SK-N-MC (cell line): ENCODE measurements around the gene THAP9.
"Not testable (repeated sequence)": the region's sequence is repeated elsewhere in the genome, so short reads cannot be mapped to it uniquely, and the experiment has no call there.

Experiments
- DNase-seq: peaks from one replicate; pipeline ENCODE4 v3.0.0-alpha.2; 2011; ENCODE audit warnings: low read depth, low spot score
- H3K27ac ChIP-seq: fragments of 200-600 bp; sonication (generic); 2 replicates; pipeline ENCODE4 v1.5.1; 2016; ENCODE audit warnings: mixed run types
- H3K36me3 ChIP-seq: fragments of 200-600 bp; sonication (generic); 2 replicates; pipeline ENCODE4 v1.6.1; 2017; ENCODE audit warnings: antibody characterized with exemption, low read length, mixed read lengths; ENCODE audit not compliant: insufficient read depth
- H3K4me3 ChIP-seq: fragments of 200-600 bp; sonication (generic); 2 replicates; pipeline ENCODE4 v1.5.1; 2016
- H3K9ac ChIP-seq: fragments of 200-600 bp; sonication (generic); 2 replicates; pipeline ENCODE4 v1.8.0; 2017; ENCODE audit warnings: mixed run types, mixed read lengths; ENCODE audit not compliant: insufficient read length
- H3K9me3 ChIP-seq: fragments of 200-600 bp; sonication (generic); 2 replicates; pipeline ENCODE4 v1.6.1; 2017; ENCODE audit warnings: low read depth, mild to moderate bottlenecking, antibody characterized with exemption, low read length, moderate library complexity, mixed read lengths
- EZH2 ChIP-seq: fragments of 200-600 bp; sonication (generic); IDR thresholded peaks from one replicate; pipeline ENCODE4 v1.6.1; 2017; ENCODE audit warnings: antibody characterized with exemption
- FOXP2 ChIP-seq: optimal IDR thresholded peaks from 2 replicates; pipeline ENCODE3; 2011; ENCODE audit warnings: mild to moderate bottlenecking, moderate library complexity; ENCODE audit not compliant: insufficient read depth; ENCODE audit errors: extremely low read length, control extremely low read depth
- POLR2AphosphoS5 ChIP-seq: IDR thresholded peaks from 2 replicates; pipeline ENCODE4 v1.6.1; 2012; ENCODE audit warnings: mild to moderate bottlenecking, low read depth, low read length, borderline replicate concordance

THAP9 gene

DNA sequence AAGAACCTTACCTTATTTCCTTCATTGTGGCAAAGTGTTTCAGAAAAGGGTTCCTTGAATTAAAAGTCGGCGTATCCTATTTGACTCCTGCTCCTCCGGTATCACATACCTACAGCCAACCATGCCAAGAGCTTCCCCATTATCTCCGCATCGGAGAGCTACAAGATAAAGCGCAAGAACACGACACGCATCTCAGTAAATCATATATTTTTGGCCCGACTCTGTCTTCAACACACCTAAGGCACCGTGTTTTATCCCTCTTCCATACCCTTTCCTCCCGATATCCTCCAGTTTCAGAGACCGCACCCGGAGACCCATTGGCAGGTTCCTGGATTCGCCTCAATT, 497 bp upstream of the THAP9 start:
- Histone ChIP-seq H3K9me3 (no peaks in the 10 kb centered on the region), H3K9ac (peak overlapping the region; percentile 92), H3K4me3 (peak overlapping the region; percentile 90), H3K36me3 (peaks cover 43% of the 10 kb centered on the region), H3K27ac (peak overlapping the region; percentile 89)
- TF ChIP-seq POLR2AphosphoS5 (no peak), EZH2 (no peak), FOXP2 (no peak)
- no peak for DNase-seq

DNA sequence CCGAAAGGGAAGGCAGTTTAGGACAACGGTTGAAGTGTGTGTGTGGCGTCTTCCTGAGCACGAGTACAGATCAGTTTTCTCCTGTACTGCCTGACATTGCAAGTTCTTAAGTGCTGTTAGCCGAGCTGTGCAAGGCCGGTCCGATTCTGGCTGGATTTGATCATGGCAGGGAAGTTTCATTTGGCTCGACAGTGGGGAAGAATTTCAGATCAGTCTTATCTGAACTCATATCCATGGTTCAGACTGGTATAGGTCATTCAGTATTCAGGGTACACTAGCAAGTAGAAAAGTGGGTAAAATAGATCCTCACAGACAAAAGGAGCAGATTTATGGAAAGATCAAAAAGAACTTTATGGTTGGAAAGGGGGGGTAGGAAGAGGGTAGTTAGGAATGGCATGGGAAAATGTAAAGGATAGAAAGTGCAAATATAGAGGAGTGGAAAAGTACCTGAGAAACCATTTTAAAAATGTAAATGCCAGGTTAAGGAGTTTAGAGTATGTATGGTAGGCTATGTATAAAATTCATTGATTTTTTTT, 716 bp downstream of the THAP9 start:
- H3K36me3 ChIP-seq = peaks cover 31% of the 10 kb centered on the region
- H3K9ac ChIP-seq = peak overlapping the region; percentile 97
- DNase-seq = no peak
- H3K9me3 ChIP-seq = no peaks in the 10 kb centered on the region
- TF ChIP-seq FOXP2 (no peak), POLR2AphosphoS5 (no peak), EZH2 (no peak)
- peak overlapping the region; percentile 90 for H3K4me3 ChIP-seq
- H3K27ac ChIP-seq = peak overlapping the region; percentile 94

DNA sequence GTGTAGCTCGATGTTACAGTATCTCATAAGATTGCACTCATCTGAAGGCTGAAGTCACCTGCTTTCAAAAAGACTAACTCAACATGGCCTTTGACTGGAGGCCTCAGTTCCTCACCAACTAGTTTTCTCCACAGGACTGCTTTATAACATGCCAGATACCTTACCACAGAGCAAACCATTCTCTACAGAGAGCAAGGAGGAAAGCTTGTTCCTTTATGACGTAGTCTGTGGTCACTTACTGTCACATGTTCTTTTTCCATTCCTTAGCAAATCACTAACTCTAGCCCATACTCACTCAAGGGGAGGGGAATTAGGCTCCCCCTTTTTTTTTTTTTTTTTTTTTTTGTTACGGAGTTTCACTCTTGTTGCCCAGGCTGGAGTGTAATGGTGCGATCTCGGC, 3.2 kb downstream of the THAP9 start:
- Histone ChIP-seq H3K36me3 (peaks cover 21% of the 10 kb centered on the region), H3K9ac (no peak overlapping the region), H3K27ac (no peak overlapping the region), H3K4me3 (no peak overlapping the region), H3K9me3 (no peaks in the 10 kb centered on the region)
- no peak for DNase-seq
- TF ChIP-seq FOXP2 (no peak), EZH2 (no peak), POLR2AphosphoS5 (no peak)

DNA sequence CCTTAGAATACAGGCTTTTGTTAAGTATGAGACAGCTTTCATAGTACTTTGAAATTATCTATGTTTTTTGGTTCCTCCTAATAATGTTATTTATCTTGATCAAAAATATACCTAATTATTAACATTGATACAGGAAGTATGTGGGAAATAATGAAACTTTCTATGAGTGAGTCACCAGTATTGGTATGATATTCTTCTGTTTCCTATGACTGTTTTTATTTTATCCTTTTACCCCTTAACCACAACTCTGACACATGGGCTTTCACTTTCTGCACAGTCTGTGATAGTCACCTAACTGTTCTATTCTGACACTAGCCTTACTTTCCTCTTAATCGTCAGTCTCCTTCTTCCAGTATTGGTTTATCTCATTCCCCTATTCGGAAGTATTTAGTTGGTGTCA, 4.7 kb downstream of the THAP9 start:
- Histone ChIP-seq H3K36me3 (peaks cover 13% of the 10 kb centered on the region), H3K4me3 (no peak overlapping the region), H3K9ac (no peak overlapping the region), H3K9me3 (no peaks in the 10 kb centered on the region), H3K27ac (no peak overlapping the region)
- no peak for DNase-seq
- no peak for TF ChIP-seq FOXP2
- TF ChIP-seq POLR2AphosphoS5 = no peak
- no peak for TF ChIP-seq EZH2

DNA sequence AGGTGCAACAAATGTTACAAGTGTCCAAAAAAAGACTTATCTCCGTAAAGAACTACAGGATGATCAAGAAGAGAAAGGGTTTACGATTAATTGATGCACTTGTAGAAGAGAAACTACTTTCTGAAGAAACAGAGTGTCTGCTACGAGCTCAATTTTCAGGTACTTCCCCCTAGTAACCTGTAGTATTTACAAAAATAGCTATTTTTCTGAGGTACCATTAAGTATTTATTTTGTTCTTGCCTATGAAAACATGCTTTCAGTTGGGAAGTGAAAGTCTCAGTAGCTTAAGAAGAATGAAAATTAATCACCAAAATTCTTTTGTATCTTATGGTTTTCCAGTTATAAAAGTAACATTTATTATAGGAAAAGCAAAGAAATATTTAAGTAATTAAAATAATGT, 5.9 kb downstream of the THAP9 start:
- DNase-seq = no peak
- Histone ChIP-seq H3K9ac (no peak overlapping the region), H3K4me3 (no peak overlapping the region), H3K9me3 (no peaks in the 10 kb centered on the region), H3K27ac (no peak overlapping the region), H3K36me3 (peaks cover 19% of the 10 kb centered on the region)
- TF ChIP-seq FOXP2 = no peak
- no peak for TF ChIP-seq EZH2

DNA sequence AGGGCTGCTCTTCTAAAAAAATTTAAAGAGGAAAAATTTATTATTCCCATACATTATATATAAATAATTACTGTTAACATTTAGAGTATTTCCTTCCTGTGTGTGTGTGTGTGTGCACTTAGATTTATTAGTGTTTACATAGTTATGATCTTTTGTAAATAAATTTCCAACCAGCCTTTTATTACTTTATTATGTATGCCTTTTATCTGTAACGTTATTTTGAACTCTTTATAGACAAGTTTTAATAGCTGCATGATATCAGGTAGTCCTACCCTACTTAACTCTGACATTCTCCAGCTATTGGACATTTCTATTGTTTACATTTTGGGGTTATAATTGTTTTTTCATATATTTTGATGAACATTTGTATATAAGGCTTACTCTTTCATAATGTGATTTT, 8.8 kb downstream of the THAP9 start:
- H3K4me3 ChIP-seq = no peak overlapping the region

DNA sequence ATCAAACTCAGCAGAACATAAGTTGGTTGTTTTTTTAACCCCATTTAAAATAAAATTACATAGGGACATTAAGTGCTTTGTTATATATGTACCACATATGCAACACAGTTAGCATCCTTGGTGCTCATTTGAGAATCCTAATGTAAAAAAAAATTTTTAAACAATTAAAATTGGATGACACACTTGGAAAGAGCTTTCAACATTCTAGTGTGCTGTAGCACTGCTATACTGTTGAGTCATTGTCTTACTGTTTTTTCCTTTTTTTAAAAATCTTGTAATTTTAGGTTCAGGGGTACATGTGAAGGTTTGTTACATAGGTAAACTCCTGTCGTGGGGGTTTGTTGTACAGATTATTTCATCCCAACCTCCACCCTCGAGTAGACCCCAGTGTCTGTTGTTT, 12.8 kb downstream of the THAP9 start:
- H3K27ac ChIP-seq = no peak overlapping the region
- DNase-seq = no peak

More for the DNA sequence above, 8.8 kb downstream of the THAP9 start:
- no peak for DNase-seq
- TF ChIP-seq EZH2 = no peak
- no peak for TF ChIP-seq POLR2AphosphoS5
- TF ChIP-seq FOXP2 = no peak
- H3K27ac ChIP-seq = no peak overlapping the region
- H3K9ac ChIP-seq = no peak overlapping the region
- H3K9me3 ChIP-seq = no peaks in the 10 kb centered on the region
- peaks cover 19% of the 10 kb centered on the region for H3K36me3 ChIP-seq

DNA sequence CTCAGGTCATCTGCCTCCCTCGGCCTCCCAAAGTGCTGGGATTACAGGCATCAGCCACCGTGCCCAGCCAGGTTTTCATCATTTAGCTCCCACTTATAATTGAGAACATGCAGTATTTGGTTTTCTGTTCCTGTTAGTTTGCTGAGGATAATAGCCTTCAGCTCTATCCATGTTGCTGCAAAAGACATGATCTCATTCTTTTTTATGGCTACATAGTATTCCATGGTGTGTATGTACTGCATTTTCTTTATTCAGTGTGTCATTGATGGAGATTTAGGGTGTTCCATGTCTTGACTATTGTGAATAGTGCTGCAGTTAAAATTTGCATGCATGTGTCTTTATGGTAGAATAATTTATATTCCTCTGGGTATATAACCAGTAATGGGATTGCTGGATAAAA, 13.4 kb downstream of the THAP9 start:
- not testable (repeated sequence) for H3K9ac ChIP-seq, H3K27ac ChIP-seq, H3K4me3 ChIP-seq, DNase-seq, H3K9me3 ChIP-seq
- peaks cover 15% of the 10 kb centered on the region for H3K36me3 ChIP-seq

More for the DNA sequence above, 12.8 kb downstream of the THAP9 start:
- H3K9ac ChIP-seq = no peak overlapping the region
- H3K36me3 ChIP-seq = peaks cover 15% of the 10 kb centered on the region
- TF ChIP-seq EZH2 (no peak), POLR2AphosphoS5 (no peak), FOXP2 (no peak)
- H3K4me3 ChIP-seq = no peak overlapping the region
- H3K9me3 ChIP-seq = no peaks in the 10 kb centered on the region

DNA sequence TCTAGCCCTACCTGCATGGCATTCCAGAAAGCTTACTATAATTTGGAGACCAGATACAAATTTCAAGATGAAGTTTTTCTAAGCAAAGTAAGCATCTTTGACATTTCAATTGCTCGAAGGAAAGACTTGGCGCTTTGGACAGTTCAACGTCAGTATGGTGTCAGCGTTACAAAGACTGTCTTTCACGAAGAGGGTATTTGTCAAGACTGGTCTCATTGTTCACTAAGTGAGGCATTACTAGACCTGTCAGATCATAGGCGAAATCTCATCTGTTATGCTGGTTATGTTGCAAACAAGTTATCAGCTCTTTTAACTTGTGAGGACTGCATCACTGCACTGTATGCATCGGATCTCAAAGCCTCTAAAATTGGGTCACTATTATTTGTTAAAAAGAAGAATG, 17.6 kb downstream of the THAP9 start:
- Histone ChIP-seq H3K9ac (no peak overlapping the region), H3K27ac (no peak overlapping the region), H3K36me3 (peaks cover 9% of the 10 kb centered on the region), H3K4me3 (no peak overlapping the region), H3K9me3 (no peaks in the 10 kb centered on the region)
- no peak for DNase-seq
- TF ChIP-seq EZH2 (no peak), POLR2AphosphoS5 (no peak), FOXP2 (no peak)

DNA sequence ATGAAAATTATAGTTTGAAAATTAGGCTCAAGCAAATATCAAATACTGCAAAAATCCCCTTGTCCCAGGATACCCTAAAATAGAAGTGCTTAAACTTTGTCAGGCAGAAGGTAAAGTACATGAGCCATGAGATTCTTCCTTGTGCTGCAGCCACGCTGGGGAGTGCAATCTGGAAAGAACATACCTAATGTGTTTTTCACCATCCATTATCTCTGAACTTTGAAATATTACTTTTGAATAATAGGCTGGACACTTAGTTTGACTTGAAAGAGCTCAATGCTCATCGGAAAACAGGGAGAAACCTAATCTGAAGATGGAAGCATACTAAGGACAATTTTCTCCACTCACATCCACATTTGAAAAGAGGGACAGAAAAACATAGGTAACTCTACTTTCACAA, 18.9 kb downstream of the THAP9 start:
- Histone ChIP-seq H3K9me3 (no peaks in the 10 kb centered on the region), H3K9ac (no peak overlapping the region), H3K4me3 (no peak overlapping the region), H3K36me3 (peaks cover 9% of the 10 kb centered on the region), H3K27ac (no peak overlapping the region)
- DNase-seq = no peak
- TF ChIP-seq POLR2AphosphoS5 = no peak
